Measurements from ENCODE around the gene CENATAC.
"Not testable (repeated sequence)": the region's sequence is repeated elsewhere in the genome, so short reads cannot be mapped to it uniquely, and the experiment has no call there.

CENATAC gene

DNA sequence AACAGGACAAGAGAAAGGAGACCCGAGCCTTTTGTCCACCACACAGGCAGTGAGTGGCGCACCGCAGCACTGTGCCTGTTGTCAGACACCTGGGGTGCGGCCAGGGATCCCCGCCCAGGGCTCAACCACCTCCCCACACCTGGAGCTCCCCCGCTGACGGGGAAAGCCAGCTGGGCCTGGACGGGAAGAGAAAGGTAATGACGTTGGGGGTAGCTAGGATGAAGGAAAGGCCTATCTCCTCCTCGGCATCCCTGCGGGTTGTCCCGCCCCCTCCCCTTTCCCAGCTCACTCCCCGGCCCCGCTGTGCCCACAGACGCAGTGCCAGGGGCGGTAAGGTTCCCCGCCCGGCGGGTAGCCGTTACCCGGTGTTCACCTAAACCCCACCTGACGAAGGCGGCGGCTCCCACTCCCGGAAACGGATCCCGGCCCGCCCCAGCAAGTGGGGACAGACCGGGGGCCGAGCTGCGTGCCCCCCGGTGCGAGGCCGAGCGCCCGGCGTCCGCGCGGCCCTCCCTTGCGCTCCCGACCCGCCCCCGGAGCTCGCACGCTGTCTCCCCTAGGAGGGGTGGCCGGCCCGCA, 58.6 kb downstream of the CENATAC start:
- no peak for DNase-seq

GRCh38 chr11:119057000-119057769, 59.2 kb downstream of the CENATAC start, which contains the start of gene HYOU1:
TSS of gene HYOU1 (minus strand) at chr11:119057205. CDS start at chr11:119056160, 1,045 bp downstream.
- peak; percentile 96 for DNase-seq

GRCh38 chr11:119059128-119059527, 61.2 kb downstream of the CENATAC start:
- DNase-seq: not testable (repeated sequence)

DNA sequence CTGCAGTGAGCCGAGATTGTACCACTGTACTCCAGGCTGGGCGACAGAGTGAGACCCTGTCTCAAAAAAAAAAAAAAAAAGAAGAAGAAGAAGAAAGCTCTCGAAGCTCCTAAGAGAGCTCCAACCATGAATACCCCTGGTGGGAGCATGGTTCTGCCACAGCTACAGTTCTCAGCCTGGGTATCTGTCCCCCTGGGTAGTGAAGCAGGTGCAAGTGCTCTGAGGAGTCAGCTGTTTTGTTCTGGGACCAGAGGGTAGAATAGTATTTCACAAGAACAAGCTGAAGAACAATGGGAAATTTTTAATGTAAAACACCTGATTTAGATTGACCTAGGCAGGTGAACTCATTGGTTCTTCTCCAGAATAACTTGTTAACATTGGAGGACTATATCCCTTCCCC, 63.3 kb downstream of the CENATAC start:
- DNase-seq: no peak

- DNase-seq: peak; percentile 46
These were observed 64.8 kb downstream of the CENATAC start for GRCh38 chr11:119062779-119063178.

GRCh38 chr11:119065369-119065768, 67.4 kb downstream of the CENATAC start:
- DNase-seq: peak; percentile 35
